ENCODE measurements around the gene B3GNT3. TPM values are rescaled to one million over a fixed set of nuclear protein-coding genes. Genes with fewer than 3 reads are reported as not detected.

The B3GNT3 gene
- total and polyA plus RNA-seq, 2 of the 13 experiments (the other 11 are each of a cell fraction or from before 2014, with no cell fraction given) = 0.86 to 4.0 TPM

DNA sequence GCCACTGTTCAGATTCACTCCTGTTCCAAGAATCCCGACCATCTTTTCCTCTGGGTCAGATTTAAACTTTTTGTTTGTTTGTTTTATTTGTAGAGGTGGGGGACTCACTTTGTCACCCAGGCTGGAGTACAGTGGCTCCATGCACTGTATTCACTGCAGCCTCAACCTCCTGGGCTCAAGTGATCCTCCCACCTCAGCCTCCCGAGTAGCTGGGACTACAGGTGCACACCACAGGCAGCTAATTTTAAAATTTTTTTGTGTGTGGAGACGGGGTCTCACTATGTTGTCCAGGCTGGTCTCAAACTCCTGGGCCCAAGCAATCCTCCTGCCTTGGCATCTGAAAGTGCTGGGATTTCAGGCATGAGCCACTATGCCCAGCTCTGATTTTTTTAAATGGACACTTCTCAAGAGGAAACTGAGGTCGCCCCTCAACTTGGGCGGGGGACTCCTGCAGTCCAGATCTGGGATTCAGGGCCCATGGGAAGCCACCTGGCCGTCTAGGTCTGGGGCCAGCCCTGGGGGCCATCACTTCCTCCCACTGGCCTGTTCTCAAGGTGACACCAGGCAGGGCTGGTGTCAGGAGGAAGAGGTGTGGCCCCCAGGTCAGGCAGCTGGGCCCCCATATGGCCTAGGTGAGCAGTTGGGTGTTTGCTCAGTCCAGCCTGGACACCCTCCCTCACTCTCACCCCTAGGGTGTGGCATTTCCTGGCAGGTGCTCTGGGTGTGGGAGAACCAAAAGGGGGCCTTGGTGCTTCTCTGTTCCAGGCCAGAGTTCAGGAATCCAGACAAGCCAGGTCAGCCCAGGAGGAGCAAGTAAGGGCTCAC, 1.3 kb downstream of the B3GNT3 start (continued):
- TF ChIP-seq ZFX (CRISPR knock-in tag; IDR thresholded peaks at IDR 0.05; ENCODE audit: low read depth) (peak; percentile 42; the same call in 1 of the 2 replicates), MED1 (CRISPR knock-in tag; IDR thresholded peaks at IDR 0.05) (peak; percentile 35; the same call in 1 of the 2 replicates), HOXA5 (CRISPR knock-in tag; IDR thresholded peaks at IDR 0.05) (no peak), PRDM4 (CRISPR knock-in tag; IDR thresholded peaks at IDR 0.05; ENCODE audit: borderline replicate concordance) (no peak), ZNF121 (CRISPR knock-in tag; IDR thresholded peaks at IDR 0.05) (peak; percentile 91), ZGPAT (CRISPR knock-in tag; IDR thresholded peaks at IDR 0.05) (no peak), NR1H2 (CRISPR knock-in tag; IDR thresholded peaks at IDR 0.05; ENCODE audit: borderline replicate concordance, low read depth) (no peak), ARNTL (CRISPR knock-in tag; IDR thresholded peaks at IDR 0.05) (0 out of 2 replicates have a peak, but pooled peaks have one; percentile 33), ZNF30 (CRISPR knock-in tag; IDR thresholded peaks at IDR 0.05) (no peak), BORCS8-MEF2B (CRISPR knock-in tag; IDR thresholded peaks at IDR 0.05) (no peak), ZFP1 (CRISPR knock-in tag; IDR thresholded peaks at IDR 0.05) (no peak), ARHGAP35 (CRISPR knock-in tag; IDR thresholded peaks at IDR 0.05; ENCODE audit: borderline replicate concordance) (no peak), MXD1 (CRISPR knock-in tag; IDR thresholded peaks at IDR 0.05) (no peak), ISL2 (CRISPR knock-in tag; IDR thresholded peaks at IDR 0.05) (no peak), HOXA3 (CRISPR knock-in tag; IDR thresholded peaks at IDR 0.05) (0 out of 2 replicates have a peak, but pooled peaks have one; percentile 16), ZNF564 (CRISPR knock-in tag; IDR thresholded peaks at IDR 0.05) (no peak), CC2D1A (CRISPR knock-in tag; IDR thresholded peaks at IDR 0.05) (no peak), PHF21A (CRISPR knock-in tag; IDR thresholded peaks at IDR 0.05) (peak; percentile 67), SNRNP70 (IDR thresholded peaks at IDR 0.05; ENCODE audit: low read depth, low read length) (no peak), TARDBP (CRISPR knock-in tag; IDR thresholded peaks at IDR 0.05) (no peak), TCF7L2 (IDR thresholded peaks at IDR 0.05; ENCODE audit: low read depth, low read length) (no peak), ZNF749 (CRISPR knock-in tag; IDR thresholded peaks at IDR 0.05; ENCODE audit: borderline replicate concordance) (no peak), ZNF337 (CRISPR knock-in tag; IDR thresholded peaks at IDR 0.05; ENCODE audit: borderline replicate concordance, low read depth) (no peak), NR2F2 (IDR thresholded peaks at IDR 0.05; ENCODE audit: borderline replicate concordance, low read depth) (no peak), KDM6A (CRISPR knock-in tag; IDR thresholded peaks at IDR 0.05; ENCODE audit: low read depth) (peak; percentile 34; the same call in 1 of the 2 replicates)
- TF ChIP-seq, protein P1, sequence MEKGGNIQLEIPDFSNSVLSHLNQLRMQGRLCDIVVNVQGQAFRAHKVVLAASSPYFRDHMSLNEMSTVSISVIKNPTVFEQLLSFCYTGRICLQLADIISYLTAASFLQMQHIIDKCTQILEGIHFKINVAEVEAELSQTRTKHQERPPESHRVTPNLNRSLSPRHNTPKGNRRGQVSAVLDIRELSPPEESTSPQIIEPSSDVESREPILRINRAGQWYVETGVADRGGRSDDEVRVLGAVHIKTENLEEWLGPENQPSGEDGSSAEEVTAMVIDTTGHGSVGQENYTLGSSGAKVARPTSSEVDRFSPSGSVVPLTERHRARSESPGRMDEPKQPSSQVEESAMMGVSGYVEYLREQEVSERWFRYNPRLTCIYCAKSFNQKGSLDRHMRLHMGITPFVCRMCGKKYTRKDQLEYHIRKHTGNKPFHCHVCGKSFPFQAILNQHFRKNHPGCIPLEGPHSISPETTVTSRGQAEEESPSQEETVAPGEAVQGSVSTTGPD (CRISPR knock-in tag; IDR thresholded peaks at IDR 0.05) = 0 out of 2 replicates have a peak, but pooled peaks have one; percentile 41

All from HepG2 (cell line).